ENCODE measurements around the gene CCDC50.

DNA sequence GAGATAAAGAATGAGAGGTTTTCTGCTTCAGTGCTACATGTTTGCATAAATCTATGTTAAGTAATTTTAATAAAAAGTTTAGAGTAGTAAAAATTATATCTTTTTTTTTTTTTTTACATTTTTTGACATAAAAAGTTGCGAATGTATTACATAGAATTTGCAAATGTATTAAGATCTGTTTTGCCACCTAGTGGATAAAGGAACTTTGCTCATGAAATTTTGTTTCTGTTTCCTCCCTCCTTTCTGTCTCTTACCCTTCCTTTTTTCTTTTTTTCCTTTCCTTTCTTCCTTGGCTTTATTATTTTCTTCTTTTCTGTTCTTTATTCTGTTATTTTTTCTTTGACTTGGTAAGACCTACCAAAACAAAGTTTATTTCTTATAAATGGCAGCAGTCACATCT lies 59.6 kb downstream of the CCDC50 start:
- TF ChIP-seq, protein P1, sequence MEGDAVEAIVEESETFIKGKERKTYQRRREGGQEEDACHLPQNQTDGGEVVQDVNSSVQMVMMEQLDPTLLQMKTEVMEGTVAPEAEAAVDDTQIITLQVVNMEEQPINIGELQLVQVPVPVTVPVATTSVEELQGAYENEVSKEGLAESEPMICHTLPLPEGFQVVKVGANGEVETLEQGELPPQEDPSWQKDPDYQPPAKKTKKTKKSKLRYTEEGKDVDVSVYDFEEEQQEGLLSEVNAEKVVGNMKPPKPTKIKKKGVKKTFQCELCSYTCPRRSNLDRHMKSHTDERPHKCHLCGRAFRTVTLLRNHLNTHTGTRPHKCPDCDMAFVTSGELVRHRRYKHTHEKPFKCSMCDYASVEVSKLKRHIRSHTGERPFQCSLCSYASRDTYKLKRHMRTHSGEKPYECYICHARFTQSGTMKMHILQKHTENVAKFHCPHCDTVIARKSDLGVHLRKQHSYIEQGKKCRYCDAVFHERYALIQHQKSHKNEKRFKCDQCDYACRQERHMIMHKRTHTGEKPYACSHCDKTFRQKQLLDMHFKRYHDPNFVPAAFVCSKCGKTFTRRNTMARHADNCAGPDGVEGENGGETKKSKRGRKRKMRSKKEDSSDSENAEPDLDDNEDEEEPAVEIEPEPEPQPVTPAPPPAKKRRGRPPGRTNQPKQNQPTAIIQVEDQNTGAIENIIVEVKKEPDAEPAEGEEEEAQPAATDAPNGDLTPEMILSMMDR (conservative IDR thresholded peaks at IDR 0.05; ENCODE audit: low read depth, low read length), result peak; percentile 48; the same call in 1 of the 2 replicates
- no peak for TF ChIP-seq EZH2 (IDR thresholded peaks at IDR 0.05; ENCODE audit: borderline replicate concordance, low read depth, low read length, poor library complexity, severe bottlenecking)
